Activated T-cell treated with anti-CD3 and anti-CD28 coated beads for 48 hours (primary cell): ENCODE data around the gene MICU1.
"Not testable (repeated sequence)": the region's sequence is repeated elsewhere in the genome, so short reads cannot be mapped to it uniquely, and the experiment has no call there.

Experiments
- DNase-seq: peaks from one replicate; pipeline ENCODE4 v3.0.0-alpha.2; 2020; ENCODE audit warnings: low read depth

MICU1 gene

GRCh38 chr10:72561745-72562166, 64.1 kb downstream of the MICU1 start:
- no peak for DNase-seq

GRCh38 chr10:72557362-72557761, 68.5 kb downstream of the MICU1 start:
- DNase-seq, result no peak

DNA sequence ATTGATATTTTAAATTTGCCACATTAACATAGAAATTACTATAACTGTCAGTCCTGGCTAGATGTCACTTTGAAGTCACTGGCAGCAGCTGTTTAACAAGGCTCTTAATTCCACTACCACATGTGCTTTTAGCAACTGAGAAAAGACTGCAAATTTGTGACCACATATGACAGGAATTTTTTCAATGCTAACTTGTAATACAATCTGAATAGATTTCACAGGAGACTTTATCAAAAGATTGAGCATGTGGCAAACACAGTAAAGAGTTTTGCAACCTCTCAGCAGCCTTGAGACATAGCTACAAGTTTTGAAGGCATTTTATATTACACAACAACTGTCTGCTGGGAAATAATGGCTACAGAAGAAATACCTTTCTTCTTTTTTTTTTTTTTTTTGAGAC, 73.0 kb downstream of the MICU1 start:
- no peak for DNase-seq

- DNase-seq, result no peak
Observed at GRCh38 chr10:72550239-72550638, 75.6 kb downstream of the MICU1 start.

DNA sequence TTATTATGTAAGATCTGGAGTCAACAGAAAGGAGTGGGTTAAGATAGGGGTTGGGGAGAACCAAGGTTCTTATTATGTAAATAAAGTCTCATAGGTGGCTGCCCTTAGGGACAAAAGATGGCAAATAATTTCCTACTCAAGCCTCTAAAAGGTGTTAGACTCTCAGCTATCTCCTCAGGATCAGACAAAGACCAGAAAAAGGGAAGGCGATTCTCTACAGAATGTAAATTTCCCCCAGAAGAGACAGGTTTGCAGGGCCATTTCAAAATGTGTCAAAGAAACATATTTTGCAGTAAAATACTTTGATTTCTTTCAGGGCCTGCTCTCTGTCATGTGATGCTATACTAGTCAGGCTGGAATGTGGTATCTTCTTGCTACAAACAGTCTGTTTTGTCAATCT, 80.3 kb downstream of the MICU1 start:
- DNase-seq, result no peak

GRCh38 chr10:72543855-72544254, 82.0 kb downstream of the MICU1 start:
- DNase-seq, result not testable (repeated sequence)

DNA sequence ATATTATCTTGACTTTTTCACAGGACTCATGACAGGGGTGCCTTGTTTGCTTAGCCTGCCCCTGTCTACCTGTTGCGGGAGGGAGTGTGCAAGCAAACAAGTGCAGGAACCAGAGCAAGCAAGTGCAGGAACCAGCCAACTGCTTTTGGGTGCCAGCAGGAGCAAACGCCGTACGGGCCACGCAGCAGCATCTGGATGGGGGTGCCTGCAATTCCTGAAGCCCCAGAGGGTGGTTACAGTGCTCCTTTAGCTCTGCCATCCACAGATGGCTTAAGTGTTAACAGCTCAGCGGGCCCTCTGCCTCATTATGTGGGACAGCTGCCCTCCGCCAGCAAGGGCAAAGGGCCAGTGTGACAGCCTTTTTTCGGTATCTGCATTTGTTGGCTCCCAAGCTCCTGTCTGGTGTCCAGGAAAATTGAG, 83.5 kb downstream of the MICU1 start:
- DNase-seq, result no peak

DNA sequence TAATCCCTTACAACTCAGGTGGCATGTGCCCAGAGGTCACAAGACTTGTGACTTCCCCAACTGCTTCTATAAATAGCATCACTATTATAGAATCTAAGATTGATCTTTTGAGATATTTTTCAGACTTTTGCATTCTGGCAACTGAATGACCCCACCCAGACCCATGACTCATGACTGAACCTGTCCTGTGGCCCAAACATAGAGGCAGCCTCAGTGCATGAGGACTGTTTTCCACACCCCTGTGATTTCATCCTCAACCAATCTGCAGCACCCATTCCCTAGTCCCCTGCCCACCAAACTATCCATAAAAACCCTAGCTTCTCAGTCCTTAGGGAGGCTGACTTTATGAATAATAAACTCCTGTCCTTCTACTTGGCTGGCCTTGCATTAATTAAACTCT, 84.5 kb downstream of the MICU1 start:
- DNase-seq, result no peak

- DNase-seq, result no peak
Observed at GRCh38 chr10:72540193-72540807, 85.6 kb downstream of the MICU1 start.

DNA sequence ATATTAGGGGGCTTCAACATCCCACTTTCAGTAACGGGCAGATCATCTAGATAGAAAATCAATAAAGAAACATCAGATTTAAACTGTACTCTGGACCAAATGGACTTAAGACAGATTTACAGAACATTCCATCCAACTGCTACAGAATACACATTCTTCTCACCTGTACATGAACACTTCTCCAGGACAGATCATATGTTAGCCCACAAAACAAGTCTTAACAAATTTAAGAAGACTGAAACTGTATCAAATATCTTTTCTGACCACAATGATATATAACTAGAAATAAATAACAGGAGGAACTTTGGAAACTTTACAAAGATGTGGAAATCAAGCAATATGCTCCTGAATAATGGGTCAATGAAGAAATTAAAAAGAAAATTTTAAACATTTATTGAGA, 86.7 kb downstream of the MICU1 start:
- no peak for DNase-seq

GRCh38 chr10:72525689-72526088, 100.2 kb downstream of the MICU1 start:
- DNase-seq, result no peak

GRCh38 chr10:72525277-72525676, 100.6 kb downstream of the MICU1 start:
- DNase-seq, result no peak

GRCh38 chr10:72524489-72524888, 101.4 kb downstream of the MICU1 start:
- no peak for DNase-seq

GRCh38 chr10:72523932-72524396, 101.9 kb downstream of the MICU1 start:
- no peak for DNase-seq

GRCh38 chr10:72523062-72523461, 102.8 kb downstream of the MICU1 start:
- no peak for DNase-seq

- no peak for DNase-seq
Observed at GRCh38 chr10:72517244-72517643, 108.6 kb downstream of the MICU1 start.

- no peak for DNase-seq
Observed at GRCh38 chr10:72515455-72515854, 110.4 kb downstream of the MICU1 start.

DNA sequence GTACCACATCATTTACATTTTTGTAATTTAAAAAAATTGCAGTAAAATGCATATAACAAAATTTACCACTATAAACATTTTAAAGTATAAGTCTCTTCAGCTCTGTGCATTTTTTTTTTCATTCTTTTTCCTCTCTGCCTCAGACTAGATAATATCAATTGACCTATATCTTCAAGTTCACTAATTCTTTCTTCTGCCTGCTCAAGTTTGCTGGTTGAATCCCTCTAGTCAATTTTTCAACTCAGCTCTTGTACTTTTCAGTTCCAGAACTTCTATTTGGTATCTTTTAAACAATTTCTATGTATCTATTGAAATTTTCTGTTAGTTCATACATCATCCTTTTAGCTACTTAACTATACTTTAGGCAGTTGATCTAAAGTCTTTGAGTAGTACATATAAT, 112.0 kb downstream of the MICU1 start:
- no peak for DNase-seq

DNA sequence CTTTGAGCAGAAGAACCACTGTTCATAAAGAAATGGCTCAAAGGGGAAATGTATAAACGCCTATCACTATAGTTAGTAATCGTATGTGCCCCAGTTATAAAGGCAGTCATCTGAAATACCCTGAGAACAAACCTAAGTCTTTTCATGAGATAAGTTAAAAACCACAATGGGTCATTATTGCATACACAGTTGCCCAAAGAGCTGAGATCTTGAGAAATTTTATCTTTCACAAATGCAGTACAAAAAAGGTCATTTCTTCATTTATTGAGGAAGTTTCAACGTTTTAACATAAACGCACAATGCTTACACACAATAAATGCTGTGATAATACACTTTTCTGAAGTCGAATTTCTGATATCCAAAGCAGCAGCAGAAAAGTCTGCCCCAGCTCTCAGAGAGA, 114.4 kb downstream of the MICU1 start:
- DNase-seq, result no peak

GRCh38 chr10:72509941-72510340, 115.9 kb downstream of the MICU1 start:
- no peak for DNase-seq

DNA sequence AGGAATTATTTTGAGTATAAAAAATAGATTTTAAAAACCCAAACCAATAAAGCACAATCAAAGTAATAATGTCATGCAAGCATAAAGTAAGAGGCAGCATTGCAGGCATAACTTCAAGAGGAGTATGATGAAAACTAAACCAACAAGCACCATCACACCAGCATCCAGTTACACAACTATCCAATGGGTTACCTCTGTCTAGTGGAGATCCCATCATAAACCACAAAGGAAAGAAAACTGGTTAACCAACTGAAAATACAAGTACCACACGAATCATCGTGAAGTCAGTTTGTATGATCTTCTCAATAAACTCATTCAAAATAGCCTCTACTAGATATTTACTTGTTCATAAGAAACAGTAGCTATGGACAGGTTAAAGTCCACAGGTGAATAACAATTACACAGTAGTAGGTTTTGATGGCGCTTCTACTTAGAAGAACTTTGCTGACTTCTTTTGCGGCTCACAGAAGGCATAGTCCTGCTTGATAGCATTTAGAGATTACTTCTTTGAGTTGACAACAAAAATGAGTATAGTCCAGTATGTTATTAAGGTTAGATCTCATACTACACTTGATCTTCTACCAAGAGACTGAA, 116.6 kb downstream of the MICU1 start:
- no peak for DNase-seq

- DNase-seq, result no peak
Observed at GRCh38 chr10:72508033-72508432, 117.8 kb downstream of the MICU1 start.

DNA sequence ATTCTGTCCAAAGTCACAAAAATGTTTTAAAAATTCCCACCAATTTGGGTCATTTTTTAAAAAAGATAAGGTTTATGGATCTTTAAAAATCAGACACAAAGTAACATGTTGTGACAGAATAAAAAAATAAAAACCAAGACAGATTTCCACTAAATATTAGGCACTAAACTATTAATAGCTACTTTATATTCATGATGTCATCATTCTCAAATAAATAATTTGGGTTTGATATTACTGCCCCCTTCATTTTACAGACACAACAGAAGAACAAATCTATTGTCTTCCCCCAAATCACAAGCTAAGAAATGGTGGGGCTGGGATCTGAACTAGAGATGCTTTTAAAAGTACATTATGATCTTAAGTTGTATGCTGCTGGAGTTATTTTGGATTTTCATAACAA, 119.4 kb downstream of the MICU1 start:
- no peak for DNase-seq

DNA sequence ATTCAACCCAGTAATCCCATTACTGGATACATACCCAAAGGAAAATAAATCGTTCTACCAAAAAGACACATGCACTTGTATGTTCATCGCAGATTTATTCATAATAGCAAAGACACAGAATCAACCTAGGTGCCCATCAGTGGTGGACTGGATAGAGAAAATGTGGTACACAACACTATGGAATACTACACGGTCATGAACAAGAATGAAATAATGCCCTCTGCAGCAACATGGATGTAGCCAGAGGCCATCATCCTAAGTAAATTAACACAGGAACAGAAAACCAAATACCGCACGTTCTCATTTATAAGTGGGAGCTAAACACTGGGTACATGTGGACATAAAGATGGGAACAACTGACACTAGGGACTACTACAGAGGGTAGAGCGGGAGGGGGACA, 120.4 kb downstream of the MICU1 start:
- DNase-seq, result no peak
